Ramos (cell line): Measurements from ENCODE around the gene SLC24A3.

Source experiments
- in situ Hi-C: fragments of 300-500 bp; cut with MboI; formaldehyde crosslinking; loops from one replicate; pipeline ENCODE4 v1.14.3; 2022; ENCODE audit warnings: low sequenced_read_pairs; ENCODE audit not compliant: unreplicated experiment

SLC24A3 gene

DNA sequence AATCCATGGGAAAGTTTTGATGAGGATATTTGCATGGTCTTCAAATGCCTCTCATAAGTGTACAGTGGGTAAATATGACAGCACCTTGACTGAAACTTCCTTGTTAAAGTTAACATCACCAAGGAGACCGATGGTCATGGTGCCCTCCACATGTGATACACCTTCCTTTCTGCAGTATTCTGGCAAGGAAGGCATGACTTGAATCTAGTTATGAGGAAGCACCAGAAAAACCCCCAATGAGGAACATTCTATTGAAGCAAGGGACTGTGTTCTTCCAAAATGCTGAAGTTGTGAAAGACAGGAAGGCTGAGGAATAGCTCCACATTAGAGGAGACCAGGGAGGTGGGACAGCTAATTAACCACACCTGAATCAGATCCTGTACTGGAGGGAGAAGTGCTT, 118.3 kb downstream of the SLC24A3 start:
- in situ Hi-C loops: no loop called here

- in situ Hi-C loops: no loop called here
Observed at GRCh38 chr20:19333563-19333962, 121.1 kb downstream of the SLC24A3 start.

DNA sequence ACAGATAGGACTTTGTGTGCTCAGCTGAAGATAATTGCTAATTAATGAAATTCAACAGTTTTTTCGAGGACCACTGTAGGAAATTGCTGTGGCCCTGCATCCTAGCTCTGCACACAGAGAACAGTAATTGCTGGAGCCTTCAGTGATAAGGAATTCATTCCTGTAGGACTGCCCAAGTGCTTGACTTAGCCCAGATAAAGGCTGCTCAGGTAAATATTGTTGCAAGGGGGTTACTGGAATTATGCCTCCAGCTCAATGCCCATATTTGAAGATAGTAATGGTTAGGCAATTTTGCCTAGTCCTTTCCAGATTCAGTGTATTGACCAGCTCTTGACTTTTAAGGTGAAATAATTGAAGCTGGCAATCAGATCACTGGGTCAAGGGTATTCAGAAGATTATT, 122.9 kb downstream of the SLC24A3 start:
- in situ Hi-C loops: no loop called here

DNA sequence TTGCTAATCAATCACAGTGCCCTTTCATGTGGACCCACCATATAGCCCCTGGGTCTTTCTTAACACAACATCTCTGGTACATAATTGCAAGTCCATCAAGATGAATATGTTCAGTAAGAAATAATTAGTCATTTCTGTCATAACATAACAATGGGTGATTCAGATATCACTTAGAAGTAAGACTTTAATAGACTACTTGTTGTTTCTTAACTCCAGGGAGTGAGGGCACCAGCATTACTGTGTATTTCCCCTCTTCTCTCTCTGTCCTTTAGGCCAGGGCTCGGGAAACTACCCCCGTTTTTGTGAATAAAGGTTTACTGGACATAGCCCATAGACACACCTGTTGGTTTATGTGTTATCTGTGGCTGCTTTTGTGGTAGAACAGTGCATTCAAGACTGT, 123.5 kb downstream of the SLC24A3 start:
- in situ Hi-C loops: no loop called here

- in situ Hi-C loops: no loop called here
Observed at GRCh38 chr20:19336631-19337030, 124.2 kb downstream of the SLC24A3 start.

DNA sequence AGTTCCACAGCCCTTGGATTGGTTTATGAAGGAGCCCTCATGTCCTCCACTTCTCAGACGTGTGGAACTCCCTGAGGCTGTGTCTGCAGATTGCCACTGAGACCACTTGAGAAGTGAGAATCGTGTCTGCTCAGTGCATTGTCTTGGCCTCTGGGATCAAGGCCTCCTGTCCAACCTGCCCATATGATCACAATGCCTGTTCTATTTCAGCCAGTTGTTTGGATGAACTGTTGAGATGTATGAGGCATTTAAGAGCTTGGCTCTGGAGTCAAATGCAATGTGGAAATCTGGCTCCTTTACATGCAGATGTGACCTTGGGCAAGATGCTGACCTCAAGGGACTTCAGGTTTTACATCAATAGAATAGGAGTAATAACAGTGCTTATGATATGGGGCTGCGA, 125.9 kb downstream of the SLC24A3 start:
- in situ Hi-C loops: no loop called here

- in situ Hi-C loops: no loop called here
Observed at GRCh38 chr20:19338960-19339359, 126.5 kb downstream of the SLC24A3 start.

GRCh38 chr20:19341348-19342053, 129.1 kb downstream of the SLC24A3 start:
- in situ Hi-C loops: no loop called here

DNA sequence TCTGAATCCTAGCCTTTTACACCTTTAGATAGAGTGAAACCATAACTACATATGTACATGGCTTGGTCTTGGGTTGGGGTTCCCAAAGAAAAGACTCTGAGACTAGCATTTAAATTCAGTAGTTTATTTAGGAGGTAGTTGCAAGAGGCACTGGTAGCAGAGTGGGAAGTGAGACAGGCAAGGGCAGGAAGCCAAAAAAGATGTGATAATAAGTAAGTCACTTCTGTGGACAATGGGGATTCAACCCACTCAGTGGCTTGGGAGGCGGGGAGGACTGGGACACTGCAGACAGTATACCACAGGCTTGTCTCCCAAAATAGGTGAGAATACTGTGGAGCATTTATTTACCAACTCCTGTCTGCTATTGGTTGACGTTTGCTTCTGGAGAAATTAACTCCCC, 131.9 kb downstream of the SLC24A3 start:
- in situ Hi-C loops: no loop called here

- in situ Hi-C loops: no loop called here
Observed at GRCh38 chr20:19347943-19348456, 135.6 kb downstream of the SLC24A3 start.

DNA sequence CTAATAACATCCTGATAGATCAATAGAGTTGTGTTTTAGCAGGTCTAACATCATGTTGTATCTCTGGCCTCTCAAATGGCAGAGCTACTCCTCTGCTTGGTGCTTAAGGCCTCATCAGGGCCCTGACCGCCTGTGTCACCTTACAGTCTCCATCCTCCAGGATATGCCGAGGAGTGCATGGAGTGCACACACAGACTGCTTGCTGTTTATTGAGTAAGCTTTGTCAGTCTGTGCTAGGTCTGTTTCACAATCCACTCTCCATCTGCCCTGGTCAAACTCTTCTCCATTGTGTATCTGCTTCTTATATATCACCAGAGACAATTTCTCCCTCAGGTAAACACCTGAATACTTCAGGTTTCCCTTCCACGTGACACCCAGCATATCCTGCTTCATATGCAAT, 136.1 kb downstream of the SLC24A3 start:
- in situ Hi-C loops: no loop called here

GRCh38 chr20:19349879-19350278, 137.4 kb downstream of the SLC24A3 start:
- in situ Hi-C loops: no loop called here

DNA sequence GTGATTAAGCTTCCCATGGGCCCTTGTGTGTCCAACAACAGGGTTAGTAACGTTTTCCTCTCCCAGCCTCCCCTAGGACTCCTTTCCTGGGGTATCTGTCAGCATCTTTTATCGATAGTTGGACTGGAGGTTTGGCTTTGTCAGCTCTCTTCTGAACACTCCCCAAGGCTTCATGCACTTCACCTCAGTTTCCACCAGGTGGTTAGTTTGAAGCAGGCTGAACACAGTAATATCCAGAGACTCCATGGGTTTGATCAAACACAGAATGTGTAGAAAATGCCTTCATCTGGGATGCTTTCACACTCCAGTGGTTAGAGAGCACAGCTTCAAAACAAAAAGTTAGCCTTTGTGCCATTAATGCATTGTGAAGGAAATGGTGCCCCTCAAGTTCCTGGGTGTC, 139.1 kb downstream of the SLC24A3 start:
- in situ Hi-C loops: no loop called here

GRCh38 chr20:19354950-19355349, 142.5 kb downstream of the SLC24A3 start:
- in situ Hi-C loops: no loop called here

- in situ Hi-C loops: no loop called here
Observed at GRCh38 chr20:19361790-19362189, 149.3 kb downstream of the SLC24A3 start.

DNA sequence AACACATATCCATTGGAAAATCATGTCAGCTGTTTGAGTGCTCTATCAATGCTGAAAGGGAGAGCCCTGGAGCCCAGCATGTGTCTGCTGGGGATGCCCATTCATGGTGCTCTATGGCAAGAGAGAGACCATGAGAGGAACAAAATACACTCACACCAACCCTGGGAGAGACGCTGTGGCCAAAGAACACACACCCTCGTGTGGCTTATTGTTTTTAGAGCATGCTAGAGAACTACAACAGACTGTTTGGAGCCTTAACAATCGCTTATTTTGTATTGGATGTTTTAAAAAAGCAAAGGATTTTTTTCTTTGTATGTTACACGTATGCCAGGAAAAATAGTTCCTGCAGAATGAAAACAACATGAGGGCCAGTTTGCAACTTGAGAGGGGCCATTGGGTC, 151.0 kb downstream of the SLC24A3 start:
- in situ Hi-C loops: no loop called here

- in situ Hi-C loops: no loop called here
Observed at GRCh38 chr20:19367591-19367990, 155.1 kb downstream of the SLC24A3 start.

- in situ Hi-C loops: no loop called here
Observed at GRCh38 chr20:19368351-19368750, 155.9 kb downstream of the SLC24A3 start.

GRCh38 chr20:19370076-19371075, 157.9 kb downstream of the SLC24A3 start:
- in situ Hi-C loops: no loop called here

DNA sequence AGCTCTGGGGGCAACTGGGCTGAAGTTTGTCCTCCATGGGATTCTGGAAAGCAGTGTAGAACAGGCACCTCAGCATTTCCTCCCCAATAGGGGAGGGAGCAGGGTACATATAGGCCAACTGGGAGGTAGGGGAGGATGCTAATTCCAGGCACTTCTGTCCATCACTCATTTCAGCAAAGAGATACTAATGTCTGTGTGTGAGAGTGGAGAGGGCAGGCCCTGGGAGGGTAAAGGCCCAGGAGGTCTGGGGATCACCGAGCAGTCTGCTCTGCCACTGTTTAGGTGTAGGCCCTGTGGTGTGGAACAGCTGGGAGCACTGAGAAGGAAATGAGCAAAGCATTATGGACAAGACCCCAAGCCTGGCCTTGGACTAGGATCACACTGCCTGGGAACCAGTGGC, 158.7 kb downstream of the SLC24A3 start:
- in situ Hi-C loops: no loop called here

- in situ Hi-C loops: no loop called here
Observed at GRCh38 chr20:19374216-19374615, 161.8 kb downstream of the SLC24A3 start.
